HG03159 (cell line): Measurements from ENCODE around the gene RPRD1B.

Experiments used
- ATAC-seq: cut with Tn5 transposase; IDR thresholded peaks from one replicate; pipeline ENCODE4 v1.9.1; 2021; ENCODE audit warnings: mild to moderate bottlenecking, moderate library complexity; ENCODE audit not compliant: unreplicated experiment

RPRD1B gene

GRCh38 chr20:38033330-38034107 is at the start of gene RPRD1B, which contains the start of gene TTI1:
Gene RPRD1B (plus strand): TSS chr20:38033746. CDS start chr20:38033948, 202 bp downstream.
Gene TTI1 (minus strand): TSS chr20:38033456. CDS start chr20:38013816, 19,640 bp downstream.
- peak; percentile 77 for ATAC-seq

- no peak for ATAC-seq
These were observed 49.3 kb upstream of the RPRD1B start for GRCh38 chr20:37984018-37984785.

GRCh38 chr20:37986044-37986858 is 47.3 kb upstream of the RPRD1B start:
- no peak for ATAC-seq

GRCh38 chr20:37986873-37987601 is 46.5 kb upstream of the RPRD1B start:
- no peak for ATAC-seq

- ATAC-seq = no peak
These were observed 45.8 kb upstream of the RPRD1B start for GRCh38 chr20:37987602-37988290.

- ATAC-seq = no peak
These were observed 45.1 kb upstream of the RPRD1B start for GRCh38 chr20:37988306-37988954.

- no peak for ATAC-seq
These were observed 43.8 kb upstream of the RPRD1B start for GRCh38 chr20:37989601-37990295.

- peak; percentile 91 for ATAC-seq
These were observed 42.9 kb upstream of the RPRD1B start for GRCh38 chr20:37990571-37991151.

- ATAC-seq = no peak
These were observed 42.2 kb upstream of the RPRD1B start for GRCh38 chr20:37991157-37991866.

- no peak for ATAC-seq
These were observed 41.6 kb upstream of the RPRD1B start for GRCh38 chr20:37991908-37992307.

- ATAC-seq = no peak
These were observed 40.6 kb upstream of the RPRD1B start for GRCh38 chr20:37992802-37993409.

GRCh38 chr20:37994512-37994911 is 39.0 kb upstream of the RPRD1B start:
- ATAC-seq = no peak

GRCh38 chr20:37995856-37996605 is 37.5 kb upstream of the RPRD1B start:
- no peak for ATAC-seq

GRCh38 chr20:37997516-37997915 is 36.0 kb upstream of the RPRD1B start:
- no peak for ATAC-seq

- ATAC-seq = no peak
These were observed 33.9 kb upstream of the RPRD1B start for GRCh38 chr20:37999526-38000263.

- ATAC-seq = no peak
These were observed 33.3 kb upstream of the RPRD1B start for GRCh38 chr20:38000293-38000692.
